ENCODE data around the gene NBAS. TPM values are rescaled to one million over a fixed set of nuclear protein-coding genes. Genes with fewer than 3 reads are reported as not detected.

NBAS gene
- total and polyA plus RNA-seq, 2 experiments from 2014 or later: 21.2 to 51.8 TPM

GRCh38 chr2:15565994-15566671 lies 5.0 kb upstream of the NBAS start:
- Histone ChIP-seq H3K4me2 (ENCODE audit: unreplicated experiment) (no peak overlapping the region), H3F3A (ENCODE audit: insufficient read depth) (peaks cover 13% of the 10 kb centered on the region), H2AFZ (no peak overlapping the region), H3K79me2 (ENCODE audit: insufficient read depth) (peaks cover under 1% of the 10 kb centered on the region), H3K4me3 (no peak overlapping the region), H3K9me3 (ENCODE audit: low read depth) (no peaks in the 10 kb centered on the region), H3K27ac (no peak overlapping the region), H4K20me1 (ENCODE audit: insufficient read depth) (no peaks in the 10 kb centered on the region), H3K27me3 (replicated peaks; ENCODE audit: insufficient read depth) (no peaks in the 10 kb centered on the region), H3K36me3 (ENCODE audit: low read depth) (no peaks in the 10 kb centered on the region), H3K9ac (no peak overlapping the region), H3K4me1 (ENCODE audit: insufficient read depth) (peaks cover 4% of the 10 kb centered on the region), H3K9me2 (ENCODE audit: insufficient read depth) (no peaks in the 10 kb centered on the region)
- 39 to 42% methylated on average over 2 of the region's 2 CpGs for WGBS, 2 experiments (ENCODE audit: low coverage in 1 of 2, low lambda C conversion rate in 2 of 2, missing lambda C conversion rate in 2 of 2)
- in situ Hi-C loops (cut with MboI): no loop called here
- DNase-seq: no peak
- TF ChIP-seq EZH2 (IDR thresholded peaks at IDR 0.05; ENCODE audit: insufficient read depth, poor library complexity, severe bottlenecking) (no peak), EZH2phosphoT487 (IDR thresholded peaks at IDR 0.05; ENCODE audit: insufficient read depth, low read depth) (no peak)

DNA sequence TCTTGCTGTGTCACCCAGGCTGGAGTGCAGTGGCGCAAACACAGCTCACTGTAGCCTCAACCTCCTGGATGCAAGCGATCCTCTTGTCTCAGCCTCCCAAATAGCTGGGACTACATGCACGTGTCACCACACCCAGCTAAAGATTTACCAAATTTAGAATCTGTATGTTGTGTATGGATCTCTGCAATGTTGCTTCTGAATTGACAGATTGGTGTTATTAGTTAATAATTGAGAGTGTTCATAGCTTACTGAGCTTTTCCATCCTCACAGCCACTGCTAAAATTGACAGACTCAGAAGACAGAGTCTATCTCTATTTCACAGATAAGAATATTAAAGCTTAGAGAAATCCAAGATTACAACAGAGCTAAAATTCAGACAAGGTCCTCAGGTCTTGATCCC lies 4.3 kb upstream of the NBAS start:
- Histone ChIP-seq H3F3A (ENCODE audit: insufficient read depth) (peaks cover 13% of the 10 kb centered on the region), H3K9ac (no peak overlapping the region), H4K20me1 (ENCODE audit: insufficient read depth) (no peaks in the 10 kb centered on the region), H3K79me2 (ENCODE audit: insufficient read depth) (peaks cover 8% of the 10 kb centered on the region), H2AFZ (no peak overlapping the region), H3K4me3 (no peak overlapping the region), H3K36me3 (ENCODE audit: low read depth) (no peaks in the 10 kb centered on the region), H3K27me3 (replicated peaks; ENCODE audit: insufficient read depth) (no peaks in the 10 kb centered on the region), H3K9me2 (ENCODE audit: insufficient read depth) (no peaks in the 10 kb centered on the region), H3K27ac (no peak overlapping the region), H3K4me1 (ENCODE audit: insufficient read depth) (peaks cover 4% of the 10 kb centered on the region), H3K4me2 (ENCODE audit: unreplicated experiment) (no peak overlapping the region), H3K9me3 (ENCODE audit: low read depth) (no peaks in the 10 kb centered on the region)
- WGBS, 2 experiments (ENCODE audit: low coverage in 1 of 2, low lambda C conversion rate in 2 of 2, missing lambda C conversion rate in 2 of 2): 64 to 68% methylated on average over 3 of the region's 3 CpGs
- in situ Hi-C loops (cut with MboI): no loop called here
- TF ChIP-seq EZH2 (IDR thresholded peaks at IDR 0.05; ENCODE audit: insufficient read depth, poor library complexity, severe bottlenecking) (no peak), EZH2phosphoT487 (IDR thresholded peaks at IDR 0.05; ENCODE audit: insufficient read depth, low read depth) (no peak)
- DNase-seq: no peak

GRCh38 chr2:15563227-15564100 lies 2.3 kb upstream of the NBAS start:
- no peaks in the 10 kb centered on the region for H3K9me2 ChIP-seq (ENCODE audit: insufficient read depth)
- WGBS, 2 experiments (ENCODE audit: low coverage in 1 of 2, low lambda C conversion rate in 2 of 2, missing lambda C conversion rate in 2 of 2): 72 to 77% methylated on average over 9 of the region's 9 CpGs

DNA sequence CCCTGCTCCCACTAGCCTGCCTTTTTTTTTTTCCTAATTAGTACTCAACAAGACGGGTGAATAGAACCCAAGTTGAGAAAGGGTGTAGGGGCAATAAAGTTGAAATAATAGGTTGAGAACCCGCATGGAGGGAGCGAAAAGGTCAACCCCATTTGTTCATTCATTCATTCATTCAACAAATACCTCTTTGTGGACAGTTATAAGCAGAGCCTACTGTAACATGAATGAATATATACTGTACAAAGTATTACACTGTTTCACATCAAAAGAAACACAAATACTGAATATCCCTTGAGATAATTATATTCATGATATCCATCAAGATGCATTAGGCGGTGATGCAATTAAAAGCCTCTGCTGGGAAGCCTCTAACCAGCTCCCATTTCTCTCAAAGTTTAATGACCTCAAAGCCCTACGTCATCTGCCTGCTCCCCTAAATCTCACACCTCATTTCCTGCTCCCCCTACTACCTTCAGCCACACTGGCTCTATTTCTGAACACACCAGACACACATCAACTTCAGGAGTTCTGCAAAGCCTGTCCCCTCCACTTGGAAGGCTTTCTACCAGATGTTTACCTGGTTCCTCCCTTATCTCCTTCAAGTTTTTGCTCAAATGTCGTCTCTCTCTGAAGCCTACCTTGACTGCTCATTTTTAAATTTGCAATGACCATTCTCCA lies 1.4 kb upstream of the NBAS start:
- peak overlapping the region; percentile 98 for H3K4me3 ChIP-seq
- in situ Hi-C loops (cut with MboI): no loop called here
- H2AFZ ChIP-seq: peak overlapping the region; percentile 100
- no peaks in the 10 kb centered on the region for H3K9me3 ChIP-seq (ENCODE audit: low read depth)
- H3K79me2 ChIP-seq (ENCODE audit: insufficient read depth): peaks cover 37% of the 10 kb centered on the region
- no peaks in the 10 kb centered on the region for H3K27me3 ChIP-seq (replicated peaks; ENCODE audit: insufficient read depth)
- no peaks in the 10 kb centered on the region for H3K36me3 ChIP-seq (ENCODE audit: low read depth)
- WGBS, 2 experiments (ENCODE audit: low coverage in 1 of 2, low lambda C conversion rate in 2 of 2, missing lambda C conversion rate in 2 of 2): 75 to 76% methylated on average over 6 of the region's 6 CpGs
- H3K9me2 ChIP-seq (ENCODE audit: insufficient read depth): no peaks in the 10 kb centered on the region
- peaks cover 15% of the 10 kb centered on the region for H3K4me1 ChIP-seq (ENCODE audit: insufficient read depth)
- peak overlapping the region; percentile 87 for H3K27ac ChIP-seq
- peaks cover 13% of the 10 kb centered on the region for H3F3A ChIP-seq (ENCODE audit: insufficient read depth)
- peak overlapping the region; percentile 95 for H3K4me2 ChIP-seq (ENCODE audit: unreplicated experiment)
- H3K9ac ChIP-seq: peak overlapping the region; percentile 98
- no peak for DNase-seq
- H4K20me1 ChIP-seq (ENCODE audit: insufficient read depth): no peaks in the 10 kb centered on the region
- TF ChIP-seq EZH2phosphoT487 (IDR thresholded peaks at IDR 0.05; ENCODE audit: insufficient read depth, low read depth) (no peak), EZH2 (IDR thresholded peaks at IDR 0.05; ENCODE audit: insufficient read depth, poor library complexity, severe bottlenecking) (no peak)

More at GRCh38 chr2:15563227-15564100, 2.3 kb upstream of the NBAS start:
- in situ Hi-C loops (cut with MboI): no loop called here
- Histone ChIP-seq H2AFZ (no peak overlapping the region), H3K36me3 (ENCODE audit: low read depth) (no peaks in the 10 kb centered on the region), H3K9me3 (ENCODE audit: low read depth) (no peaks in the 10 kb centered on the region), H3F3A (ENCODE audit: insufficient read depth) (peaks cover 13% of the 10 kb centered on the region), H3K27me3 (replicated peaks; ENCODE audit: insufficient read depth) (no peaks in the 10 kb centered on the region), H4K20me1 (ENCODE audit: insufficient read depth) (no peaks in the 10 kb centered on the region), H3K9ac (no peak overlapping the region), H3K4me2 (ENCODE audit: unreplicated experiment) (no peak overlapping the region), H3K79me2 (ENCODE audit: insufficient read depth) (peaks cover 27% of the 10 kb centered on the region), H3K27ac (no peak overlapping the region), H3K4me1 (ENCODE audit: insufficient read depth) (peaks cover 15% of the 10 kb centered on the region), H3K4me3 (no peak overlapping the region)
- DNase-seq: no peak
- TF ChIP-seq EZH2 (IDR thresholded peaks at IDR 0.05; ENCODE audit: insufficient read depth, poor library complexity, severe bottlenecking) (no peak), EZH2phosphoT487 (IDR thresholded peaks at IDR 0.05; ENCODE audit: insufficient read depth, low read depth) (no peak)

All from GM23248 (cell line).